Astrocyte of the spinal cord (primary cell): ENCODE results near the gene FOSL2.

ENCODE experiments used
- DNase-seq: peaks from one replicate; pipeline ENCODE4 v3.0.0; 2011; ENCODE audit warnings: low read depth, low spot score
- H3K4me3 ChIP-seq: 2 replicates; pipeline ENCODE4 v1.5.1; 2011; ENCODE audit warnings: low read depth, mild to moderate bottlenecking, low read length, moderate library complexity
- CTCF ChIP-seq: IDR thresholded peaks from 2 replicates; pipeline ENCODE4 v1.5.1; 2012; ENCODE audit warnings: low read depth, mild to moderate bottlenecking, low read length, inconsistent platforms
- in situ Hi-C: cut with HindIII; loops from 2 replicates; pipeline ENCODE4 v1.10.0; 2017; ENCODE audit warnings: low sequenced_read_pairs

Gene FOSL2

GRCh38 chr2:28446531-28446930 is 53.9 kb downstream of the FOSL2 start:
- in situ Hi-C loops: no loop called here
- no peak for TF ChIP-seq CTCF
- no peak for DNase-seq
- H3K4me3 ChIP-seq: no peak overlapping the region

GRCh38 chr2:28447086-28447485 is 54.4 kb downstream of the FOSL2 start:
- no peak for TF ChIP-seq CTCF
- DNase-seq: no peak
- no peak overlapping the region for H3K4me3 ChIP-seq
- in situ Hi-C loops: no loop called here

- TF ChIP-seq CTCF: no peak
- peak; percentile 82 for DNase-seq
- in situ Hi-C loops: no loop called here
Observed at GRCh38 chr2:28447943-28448792, 55.5 kb downstream of the FOSL2 start.

GRCh38 chr2:28448793-28449100 is 56.1 kb downstream of the FOSL2 start:
- H3K4me3 ChIP-seq: no peak overlapping the region
- no peak for TF ChIP-seq CTCF
- no peak for DNase-seq
- in situ Hi-C loops: no loop called here

More at GRCh38 chr2:28447943-28448792, 55.5 kb downstream of the FOSL2 start:
- no peak overlapping the region for H3K4me3 ChIP-seq

- no peak for TF ChIP-seq CTCF
- no peak for DNase-seq
- in situ Hi-C loops: no loop called here
- H3K4me3 ChIP-seq: no peak overlapping the region
Observed at GRCh38 chr2:28449126-28449487, 56.4 kb downstream of the FOSL2 start.

GRCh38 chr2:28449488-28450395 is 57.1 kb downstream of the FOSL2 start:
- no peak overlapping the region for H3K4me3 ChIP-seq
- peak; percentile 37 for DNase-seq
- TF ChIP-seq CTCF: no peak

More at GRCh38 chr2:28449488-28450395, 57.1 kb downstream of the FOSL2 start:
- in situ Hi-C loops: no loop called here
